Measurements from ENCODE around the gene HPSE.

- TF ChIP-seq SUZ12 (IDR thresholded peaks at IDR 0.05; ENCODE audit: extremely low read depth, insufficient read depth, insufficient read length), result no peak
- no peak for TF ChIP-seq ZNF274 (IDR thresholded peaks at IDR 0.05; ENCODE audit: low read depth, low read length)
- TF ChIP-seq YY1 (IDR thresholded peaks at IDR 0.05; ENCODE audit: insufficient read depth, insufficient read length), result no peak
Observed at GRCh38 chr4:83371936-83372335, 37.3 kb upstream of the HPSE start.

All from NT2/D1 (cell line).